Endothelial cell of umbilical vein (primary cell): ENCODE data around the gene AIG1.

Experiments used
- EZH2 ChIP-seq: IDR thresholded peaks from 2 replicates; pipeline ENCODE4 v1.6.1; 2012; ENCODE audit warnings: borderline replicate concordance, low read depth, mild to moderate bottlenecking, moderate library complexity, low read length, inconsistent platforms; ENCODE audit not compliant: severe bottlenecking
- FOS ChIP-seq: IDR thresholded peaks from 2 replicates; pipeline ENCODE4 v1.6.1; 2011; ENCODE audit warnings: mild to moderate bottlenecking, low read length, moderate library complexity, borderline replicate concordance; ENCODE audit not compliant: insufficient read depth
- GATA2 ChIP-seq: IDR thresholded peaks from 2 replicates; pipeline ENCODE4 v1.7.0; 2011; ENCODE audit warnings: low read depth, mild to moderate bottlenecking, moderate library complexity, mixed read lengths, low read length; ENCODE audit not compliant: insufficient read length, insufficient read depth
- JUN ChIP-seq: IDR thresholded peaks from 2 replicates; pipeline ENCODE4 v1.6.1; 2011; ENCODE audit warnings: borderline replicate concordance, low read depth; ENCODE audit not compliant: insufficient read length, insufficient read depth
- MYC ChIP-seq: IDR thresholded peaks from one replicate; pipeline ENCODE4 v1.6.1; 2011; ENCODE audit warnings: mild to moderate bottlenecking, low read depth, low read length
- POLR2A ChIP-seq: IDR thresholded peaks from 2 replicates; pipeline ENCODE4 v1.6.1; 2012; ENCODE audit warnings: low read depth, mild to moderate bottlenecking, control low read depth, low read length
- POLR2AphosphoS5 ChIP-seq: IDR thresholded peaks from 2 replicates; pipeline ENCODE4 v1.6.1; 2012; ENCODE audit warnings: low read depth, mild to moderate bottlenecking, control low read depth, low read length, moderate library complexity; ENCODE audit not compliant: insufficient read depth
- TF ChIP-seq, protein P1 (sequence below), 2 donors: IDR thresholded peaks; 1 replicate in 1 of 2; 2 replicates in 1 of 2; pipeline ENCODE4 v1.5.1; 2011; ENCODE audit warnings: low read length in 2 of 2, mild to moderate bottlenecking in 2 of 2, moderate library complexity in 2 of 2, control low read depth in 1 of 2, inconsistent platforms in 1 of 2, low read depth in 1 of 2; ENCODE audit not compliant: insufficient read depth in 1 of 2; ENCODE audit errors: extremely low read depth in 1 of 2
- TF ChIP-seq, protein P2 (sequence below): IDR thresholded peaks from 2 replicates; pipeline ENCODE4 v1.6.1; 2011; ENCODE audit not compliant: insufficient read depth, insufficient read length

DNA sequence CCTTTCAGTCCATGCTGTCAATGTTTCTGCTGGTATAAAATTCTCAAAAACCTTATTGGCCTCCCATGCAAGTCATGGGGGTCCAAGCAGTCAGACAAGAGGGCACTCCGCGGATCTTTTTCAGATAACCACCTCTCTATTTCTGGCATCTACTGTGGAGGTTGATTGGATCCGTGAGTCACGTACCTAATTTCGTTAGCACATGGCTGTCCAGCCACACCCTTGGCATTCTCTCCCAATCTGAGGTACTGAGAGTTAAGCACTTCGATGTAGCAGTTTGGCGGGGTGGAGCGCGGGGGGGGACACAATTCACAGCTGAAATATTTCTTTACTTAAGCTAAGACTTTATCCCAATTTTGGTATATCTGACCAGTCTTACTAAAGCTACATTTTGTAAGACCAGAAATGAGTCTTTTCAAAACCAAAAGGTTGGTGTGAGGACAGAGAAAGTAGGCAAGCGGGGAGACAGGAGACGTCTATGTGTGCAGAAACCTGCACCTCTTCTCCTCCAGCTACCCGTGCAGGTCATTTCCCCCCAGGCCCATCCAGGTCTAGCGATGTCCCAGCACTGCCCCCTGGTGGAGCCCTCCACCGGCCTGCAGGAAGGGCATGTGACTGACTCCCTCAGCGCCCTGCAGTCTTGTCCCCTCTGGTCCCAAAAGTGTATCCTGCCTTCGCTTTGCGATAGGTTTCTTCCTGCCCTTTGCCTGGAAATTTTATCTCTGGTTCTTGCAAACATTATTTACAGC, 276.7 kb downstream of the AIG1 start:
- TF ChIP-seq POLR2AphosphoS5 (no peak), FOS (no peak), POLR2A (no peak), EZH2 (no peak), GATA2 (no peak), MYC (no peak), JUN (no peak)
- TF ChIP-seq, protein P1, sequence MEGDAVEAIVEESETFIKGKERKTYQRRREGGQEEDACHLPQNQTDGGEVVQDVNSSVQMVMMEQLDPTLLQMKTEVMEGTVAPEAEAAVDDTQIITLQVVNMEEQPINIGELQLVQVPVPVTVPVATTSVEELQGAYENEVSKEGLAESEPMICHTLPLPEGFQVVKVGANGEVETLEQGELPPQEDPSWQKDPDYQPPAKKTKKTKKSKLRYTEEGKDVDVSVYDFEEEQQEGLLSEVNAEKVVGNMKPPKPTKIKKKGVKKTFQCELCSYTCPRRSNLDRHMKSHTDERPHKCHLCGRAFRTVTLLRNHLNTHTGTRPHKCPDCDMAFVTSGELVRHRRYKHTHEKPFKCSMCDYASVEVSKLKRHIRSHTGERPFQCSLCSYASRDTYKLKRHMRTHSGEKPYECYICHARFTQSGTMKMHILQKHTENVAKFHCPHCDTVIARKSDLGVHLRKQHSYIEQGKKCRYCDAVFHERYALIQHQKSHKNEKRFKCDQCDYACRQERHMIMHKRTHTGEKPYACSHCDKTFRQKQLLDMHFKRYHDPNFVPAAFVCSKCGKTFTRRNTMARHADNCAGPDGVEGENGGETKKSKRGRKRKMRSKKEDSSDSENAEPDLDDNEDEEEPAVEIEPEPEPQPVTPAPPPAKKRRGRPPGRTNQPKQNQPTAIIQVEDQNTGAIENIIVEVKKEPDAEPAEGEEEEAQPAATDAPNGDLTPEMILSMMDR (IDR thresholded peaks at IDR 0.05; ENCODE audit: extremely low read depth in 1 of 2, insufficient read depth in 1 of 2, low read depth in 1 of 2, low read length in 2 of 2), result peak; percentile 63 to 73
- TF ChIP-seq, protein P2, sequence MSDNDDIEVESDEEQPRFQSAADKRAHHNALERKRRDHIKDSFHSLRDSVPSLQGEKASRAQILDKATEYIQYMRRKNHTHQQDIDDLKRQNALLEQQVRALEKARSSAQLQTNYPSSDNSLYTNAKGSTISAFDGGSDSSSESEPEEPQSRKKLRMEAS, result no peak
